Peyer's patch (tissue), 4 donors: ENCODE measurements around the gene POLE2.

Experiments used
- CTCF ChIP-seq, 6 experiments: fragments of 450-650 bp in 4 of 6; fragments of 200-600 bp in 2 of 6; sonication (generic) in 1 of 6; IDR thresholded peaks; one replicate each; pipeline ENCODE4 v1.5.1; 2017 to 2019; ENCODE audit warnings: antibody characterized with exemption in 6 of 6, mild to moderate bottlenecking in 3 of 6, moderate library complexity in 1 of 6
- POLR2A ChIP-seq, 2 donors: fragments of 450-650 bp; IDR thresholded peaks; one replicate each; pipeline ENCODE4 v1.5.1; 2017; ENCODE audit warnings: antibody characterized with exemption in 2 of 2, mild to moderate bottlenecking in 2 of 2, moderate library complexity in 2 of 2

- TF ChIP-seq POLR2A (IDR thresholded peaks at IDR 0.05) (no peak), CTCF (IDR thresholded peaks at IDR 0.05) (no peak)
Observed at GRCh38 chr14:49677643-49678042, 10.4 kb downstream of the POLE2 start.
